K562 (cell line): ENCODE results near the gene CDK11A. TPM values are rescaled to one million over a fixed set of nuclear protein-coding genes. Genes with fewer than 3 reads are reported as not detected.

Source experiments
- CREB5 ChIP-seq: fragments of 250-450 bp; sonication (Bioruptor Pico); IDR thresholded peaks from 2 replicates; pipeline ENCODE4 v1.5.0; 2020; ENCODE audit warnings: mild to moderate bottlenecking
- DACH1 ChIP-seq: fragments of 450-650 bp; IDR thresholded peaks from 2 replicates; pipeline ENCODE4 v1.6.1; 2018; ENCODE audit not compliant: partially characterized antibody
- FOS ChIP-seq: IDR thresholded peaks from 3 replicates; pipeline ENCODE4 v1.6.1; 2011; ENCODE audit not compliant: insufficient read length; ENCODE audit errors: extremely low read depth
- FOXO4 ChIP-seq: fragments of 450-650 bp; formaldehyde crosslinking; IDR thresholded peaks from 2 replicates; pipeline ENCODE4 v1.4.0; 2020; ENCODE audit warnings: mild to moderate bottlenecking, moderate library complexity
- GATAD2B ChIP-seq: fragments of 450-650 bp; IDR thresholded peaks from 2 replicates; pipeline ENCODE4 v1.6.1; 2017; ENCODE audit warnings: mild to moderate bottlenecking, borderline replicate concordance
- JUNB ChIP-seq: fragments of 450-650 bp; formaldehyde crosslinking; conservative IDR thresholded peaks from 2 replicates; pipeline ENCODE4 v1.4.0; 2020; ENCODE audit warnings: mild to moderate bottlenecking
- LCOR ChIP-seq: sonication (generic); formaldehyde crosslinking; IDR thresholded peaks from 2 replicates; pipeline ENCODE4 v1.8.0; 2022; ENCODE audit warnings: mild to moderate bottlenecking, missing genetic modification reagents
- NCOA2 ChIP-seq, 2 experiments: fragments of 450-650 bp; IDR thresholded peaks; 2 replicates each; pipeline ENCODE4 v1.6.1; 2018; ENCODE audit warnings: mild to moderate bottlenecking in 2 of 2, moderate library complexity in 1 of 2; ENCODE audit not compliant: partially characterized antibody in 2 of 2
- NR2C2 ChIP-seq, 2 experiments: fragments of 200-800 bp in 1 of 2; sonication (Bioruptor generic) in 1 of 2; sonication (generic) in 1 of 2; formaldehyde crosslinking in 1 of 2; IDR thresholded peaks; 2 replicates each; pipeline versions ENCODE4 v1.6.1 to v1.8.0; 2016 to 2022; ENCODE audit warnings: mild to moderate bottlenecking in 1 of 2, missing compliant biosample characterization in 1 of 2, missing genetic modification characterization in 1 of 2, missing genetic modification reagents in 1 of 2
- PRDM10 ChIP-seq: fragments of 450-650 bp; IDR thresholded peaks from 2 replicates; pipeline ENCODE4 v1.6.1; 2018; ENCODE audit not compliant: partially characterized antibody
- RBM14 ChIP-seq: fragments of 200-400 bp; formaldehyde crosslinking; IDR thresholded peaks from 2 replicates; pipeline ENCODE4 v1.6.1; 2018; ENCODE audit warnings: low read depth, mild to moderate bottlenecking, low read length, moderate library complexity, borderline replicate concordance; ENCODE audit not compliant: insufficient read depth
- RBM22 ChIP-seq: fragments of 200-400 bp; formaldehyde crosslinking; IDR thresholded peaks from 2 replicates; pipeline ENCODE4 v1.6.1; 2018; ENCODE audit warnings: low read length, low read depth; ENCODE audit not compliant: poor library complexity, severe bottlenecking
- SOX6 ChIP-seq: fragments of 450-650 bp; IDR thresholded peaks from 2 replicates; pipeline ENCODE4 v1.6.1; 2014; ENCODE audit warnings: mild to moderate bottlenecking
- SRF ChIP-seq, 2 experiments: fragments of 250-450, 450-650 bp in 1 of 2; sonication (Bioruptor Pico) in 1 of 2; sonication (generic) in 1 of 2; formaldehyde crosslinking; IDR thresholded peaks; 2 replicates each; pipeline versions ENCODE4 v1.5.0 to v1.5.1; 2020 to 2022; ENCODE audit warnings: mild to moderate bottlenecking in 1 of 2, missing genetic modification reagents in 1 of 2
- STAT5B ChIP-seq: fragments of 250-450 bp; sonication (Bioruptor Pico); IDR thresholded peaks from 2 replicates; pipeline ENCODE4 v1.8.0; 2021; ENCODE audit warnings: mild to moderate bottlenecking, inconsistent platforms
- TCF3 ChIP-seq: sonication (generic); formaldehyde crosslinking; IDR thresholded peaks from 2 replicates; pipeline ENCODE4 v1.4.0; 2020; ENCODE audit warnings: mild to moderate bottlenecking, missing genetic modification reagents
- ZKSCAN1 ChIP-seq: fragments of 150-350 bp; IDR thresholded peaks from 2 replicates; pipeline ENCODE4 v1.6.1; 2016; ENCODE audit warnings: low read depth, low read length
- ZNF143 ChIP-seq: sonication (generic); formaldehyde crosslinking; IDR thresholded peaks from 2 replicates; pipeline ENCODE4 v1.9.0; 2022; ENCODE audit warnings: mild to moderate bottlenecking, missing genetic modification reagents
- ZNF431 ChIP-seq: sonication (generic); formaldehyde crosslinking; IDR thresholded peaks from 2 replicates; pipeline ENCODE4 v1.8.0; 2022; ENCODE audit warnings: mild to moderate bottlenecking, missing genetic modification reagents
- ZNF449 ChIP-seq: fragments of 250-450 bp; sonication (Bioruptor Pico); IDR thresholded peaks from 2 replicates; pipeline ENCODE4 v1.8.0; 2022; ENCODE audit warnings: moderate library complexity, mild to moderate bottlenecking, inconsistent platforms
- polyA plus RNA-seq, 8 experiments: library from polyadenylated mRNA; depleted of rRNA in 4 of 8; stranded (reverse) in 5 of 8; unstranded in 3 of 8; fragments of >200 nt; fragmentation: Nextera tagmentation in 2 of 8; fragmentation: Illumina TruSeq in 1 of 8; extraction: Ambion mirVana in 2 of 8; extraction: Trizol in 1 of 8; gene quantifications; 2 replicates each; pipeline versions ENCODE4 v1.2.1 to v1.2.3, GENCODE V29; 2011 to 2014; ENCODE audit warnings: inconsistent platforms in 1 of 8, missing spikeins in 1 of 8
- total RNA-seq, 7 experiments: library from RNA; depleted of rRNA in 6 of 7; stranded (reverse); fragments of >200 nt in 6 of 7; fragmentation: Illumina TruSeq in 2 of 7; extraction: Trizol in 2 of 7; gene quantifications; 2 replicates each; pipeline versions ENCODE4 v1.2.1 to v1.2.3, GENCODE V29; 2011 to 2021; ENCODE audit warnings: low replicate concordance in 1 of 7

The CDK11A gene
- total and polyA plus RNA-seq, 9 of the 15 experiments (the other 6 are each of a cell fraction or from before 2014, with no cell fraction given), result 4.5 to 71.0 (median 43.9) TPM

GRCh38 chr1:1758692-1759455 lies 34.7 kb upstream of the CDK11A start (continued):
- no peak for TF ChIP-seq RBM14
- no peak for TF ChIP-seq ZNF431
- TF ChIP-seq GATAD2B, result no peak; the same call in 1 of the 2 replicates
- TF ChIP-seq ZKSCAN1, result no peak
- TF ChIP-seq RBM22, result peak; percentile 64
- peak; percentile 78 for TF ChIP-seq SOX6
- no peak for TF ChIP-seq JUNB (CRISPR knock-in tag)
- peak in 1 of 2 experiments; percentile 62; a peak in 1 of 4 replicates for TF ChIP-seq SRF (CRISPR knock-in tag; IDR thresholded peaks at IDR 0.05)
- no peak for TF ChIP-seq ZNF449 (CRISPR knock-in tag)
- no peak for TF ChIP-seq FOS
- no peak for TF ChIP-seq NR2C2 (CRISPR knock-in tag; IDR thresholded peaks at IDR 0.05)
- peak; percentile 76 for TF ChIP-seq NR2C2 (tag; IDR thresholded peaks at IDR 0.05)
- TF ChIP-seq LCOR (CRISPR knock-in tag), result no peak
- TF ChIP-seq PRDM10, result peak; percentile 83
- TF ChIP-seq FOXO4, result no peak
- TF ChIP-seq STAT5B, result no peak
- no peak for TF ChIP-seq NCOA2 (IDR thresholded peaks at IDR 0.05; ENCODE audit: partially characterized antibody in 2 of 2)
- TF ChIP-seq ZNF143 (CRISPR knock-in tag), result no peak
- peak; percentile 76 for TF ChIP-seq TCF3 (CRISPR knock-in tag)
- TF ChIP-seq DACH1, result peak; percentile 86
- TF ChIP-seq CREB5, result no peak
